OCI-LY1 (cell line): Measurements from ENCODE around the gene CNOT8.
"Not testable (repeated sequence)": the region's sequence is repeated elsewhere in the genome, so short reads cannot be mapped to it uniquely, and the experiment has no call there.

Experiments
- H2AFZ ChIP-seq: fragments of 200-600 bp; sonication (generic), shearing (Covaris generic); 2 replicates; pipeline ENCODE4 v1.6.0; 2014; ENCODE audit warnings: antibody characterized with exemption, mild to moderate bottlenecking, low read length
- H3F3A ChIP-seq: fragments of 200-600 bp; sonication (generic), shearing (Covaris generic); 2 replicates; pipeline ENCODE4 v1.6.0; 2014; ENCODE audit warnings: mild to moderate bottlenecking, antibody characterized with exemption, low read length, moderate library complexity; ENCODE audit not compliant: insufficient read depth
- H3K27ac ChIP-seq: fragments of 200-600 bp; sonication (generic); 2 replicates; pipeline ENCODE4 v1.5.1; 2014; ENCODE audit warnings: low read length, mixed run types, mild to moderate bottlenecking, low read depth; ENCODE audit not compliant: poor library complexity, severe bottlenecking
- H3K27me3 ChIP-seq: fragments of 200-600 bp; sonication (generic); 2 replicates; pipeline ENCODE4 v1.6.0; 2014; ENCODE audit warnings: antibody characterized with exemption, mild to moderate bottlenecking, low read length, moderate library complexity; ENCODE audit not compliant: insufficient read depth
- H3K36me3 ChIP-seq: fragments of 200-600 bp; sonication (generic); 2 replicates; pipeline ENCODE4 v1.6.1; 2014; ENCODE audit warnings: mild to moderate bottlenecking, antibody characterized with exemption, low read length, moderate library complexity, mixed read lengths; ENCODE audit not compliant: insufficient read depth
- H3K4me1 ChIP-seq: fragments of 200-600 bp; sonication (generic); 2 replicates; pipeline ENCODE4 v1.5.1; 2014; ENCODE audit warnings: mild to moderate bottlenecking, low read length, moderate library complexity; ENCODE audit not compliant: insufficient read depth, severe bottlenecking
- H3K4me2 ChIP-seq: fragments of 200-600 bp; sonication (generic), shearing (Covaris generic); 2 replicates; pipeline ENCODE4 v1.6.1; 2014; ENCODE audit warnings: low read length
- H3K4me3 ChIP-seq: fragments of 200-600 bp; sonication (generic); 2 replicates; pipeline ENCODE4 v1.5.1; 2014; ENCODE audit warnings: low read length, low read depth, mild to moderate bottlenecking, mixed read lengths; ENCODE audit not compliant: poor library complexity, severe bottlenecking
- H3K79me2 ChIP-seq: fragments of 200-600 bp; shearing (Covaris generic); 2 replicates; pipeline ENCODE4 v1.6.1; 2016; ENCODE audit warnings: mixed run types, low read length, mixed read lengths; ENCODE audit not compliant: insufficient read depth
- H3K9ac ChIP-seq: fragments of 200-600 bp; sonication (generic), shearing (Covaris generic); 2 replicates; pipeline ENCODE4 v1.6.1; 2014; ENCODE audit warnings: mild to moderate bottlenecking, low read length, mixed read lengths
- H3K9me2 ChIP-seq: fragments of 200-600 bp; sonication (generic), shearing (Covaris generic); 2 replicates; pipeline ENCODE4 v1.6.1; 2014; ENCODE audit warnings: low read depth, mild to moderate bottlenecking, low read length, mixed read lengths
- H3K9me3 ChIP-seq: fragments of 200-600 bp; shearing (Covaris generic); 2 replicates; pipeline ENCODE4 v1.6.1; 2014; ENCODE audit warnings: low read length, mixed read lengths
- H4K20me1 ChIP-seq: fragments of 200-600 bp; sonication (generic), shearing (Covaris generic); 2 replicates; pipeline ENCODE4 v1.6.0; 2016; ENCODE audit warnings: mild to moderate bottlenecking, low read length; ENCODE audit not compliant: insufficient read depth
- CTCF ChIP-seq: fragments of 200-600 bp; sonication (generic), shearing (Covaris generic); IDR thresholded peaks from 2 replicates; pipeline ENCODE4 v1.5.1; 2017; ENCODE audit warnings: mild to moderate bottlenecking, antibody characterized with exemption, low read length, moderate library complexity, mixed read lengths
- EZH2 ChIP-seq: fragments of 200-600 bp; sonication (generic), shearing (Covaris generic); IDR thresholded peaks from 2 replicates; pipeline ENCODE4 v1.8.0; 2017; ENCODE audit warnings: borderline replicate concordance, mixed run types, mild to moderate bottlenecking, antibody characterized with exemption, low read length, moderate library complexity, mixed read lengths

Gene CNOT8

GRCh38 chr5:154901276-154901675, 42.8 kb downstream of the CNOT8 start:
- H3K27me3 ChIP-seq = no peaks in the 10 kb centered on the region
- no peak overlapping the region for H3K27ac ChIP-seq
- H3K9me3 ChIP-seq = no peaks in the 10 kb centered on the region
- H3K4me1 ChIP-seq = no peaks in the 10 kb centered on the region
- no peak overlapping the region for H3K9ac ChIP-seq
- H2AFZ ChIP-seq = no peak overlapping the region
- TF ChIP-seq EZH2 = no peak
- TF ChIP-seq CTCF = no peak
- H3K9me2 ChIP-seq = no peaks in the 10 kb centered on the region
- H3K4me2 ChIP-seq = no peak overlapping the region
- no peak overlapping the region for H3K4me3 ChIP-seq
- no peaks in the 10 kb centered on the region for H3F3A ChIP-seq
- H3K79me2 ChIP-seq = no peaks in the 10 kb centered on the region
- no peaks in the 10 kb centered on the region for H4K20me1 ChIP-seq
- H3K36me3 ChIP-seq = peaks cover 92% of the 10 kb centered on the region

- Histone ChIP-seq H3K9me3 (no peaks in the 10 kb centered on the region), H3K27me3 (no peaks in the 10 kb centered on the region), H3K79me2 (no peaks in the 10 kb centered on the region), H3K4me3 (no peak overlapping the region), H3K9me2 (no peaks in the 10 kb centered on the region), H3K4me1 (no peaks in the 10 kb centered on the region), H3F3A (no peaks in the 10 kb centered on the region), H3K9ac (no peak overlapping the region), H3K36me3 (peaks cover 92% of the 10 kb centered on the region), H3K27ac (no peak overlapping the region), H3K4me2 (no peak overlapping the region), H2AFZ (no peak overlapping the region), H4K20me1 (no peaks in the 10 kb centered on the region)
- TF ChIP-seq EZH2 = no peak
- TF ChIP-seq CTCF = no peak
Observed at GRCh38 chr5:154901913-154902312, 43.5 kb downstream of the CNOT8 start.

GRCh38 chr5:154905601-154906000, 47.2 kb downstream of the CNOT8 start:
- not testable (repeated sequence) for H3K79me2 ChIP-seq, H3K27ac ChIP-seq, H3K4me3 ChIP-seq, H3K9me3 ChIP-seq, H4K20me1 ChIP-seq, H3K27me3 ChIP-seq, H3K9me2 ChIP-seq, H3K4me1 ChIP-seq, H3F3A ChIP-seq, H2AFZ ChIP-seq, H3K4me2 ChIP-seq, H3K9ac ChIP-seq
- H3K36me3 ChIP-seq = peaks cover 79% of the 10 kb centered on the region

- TF ChIP-seq CTCF (no peak), EZH2 (no peak)
- Histone ChIP-seq H3K4me1 (no peaks in the 10 kb centered on the region), H2AFZ (no peak overlapping the region), H3K27ac (no peak overlapping the region), H3K9me2 (no peaks in the 10 kb centered on the region), H4K20me1 (no peaks in the 10 kb centered on the region), H3K4me3 (no peak overlapping the region), H3K4me2 (no peak overlapping the region), H3K27me3 (no peaks in the 10 kb centered on the region), H3K9me3 (no peaks in the 10 kb centered on the region), H3K9ac (no peak overlapping the region), H3F3A (no peaks in the 10 kb centered on the region), H3K79me2 (no peaks in the 10 kb centered on the region), H3K36me3 (peaks cover 82% of the 10 kb centered on the region)
Observed at GRCh38 chr5:154916874-154917273, 58.4 kb downstream of the CNOT8 start.
